ENCODE data around the gene FBXW11.
"Not testable (repeated sequence)": the region's sequence is repeated elsewhere in the genome, so short reads cannot be mapped to it uniquely, and the experiment has no call there.

Gene FBXW11

DNA sequence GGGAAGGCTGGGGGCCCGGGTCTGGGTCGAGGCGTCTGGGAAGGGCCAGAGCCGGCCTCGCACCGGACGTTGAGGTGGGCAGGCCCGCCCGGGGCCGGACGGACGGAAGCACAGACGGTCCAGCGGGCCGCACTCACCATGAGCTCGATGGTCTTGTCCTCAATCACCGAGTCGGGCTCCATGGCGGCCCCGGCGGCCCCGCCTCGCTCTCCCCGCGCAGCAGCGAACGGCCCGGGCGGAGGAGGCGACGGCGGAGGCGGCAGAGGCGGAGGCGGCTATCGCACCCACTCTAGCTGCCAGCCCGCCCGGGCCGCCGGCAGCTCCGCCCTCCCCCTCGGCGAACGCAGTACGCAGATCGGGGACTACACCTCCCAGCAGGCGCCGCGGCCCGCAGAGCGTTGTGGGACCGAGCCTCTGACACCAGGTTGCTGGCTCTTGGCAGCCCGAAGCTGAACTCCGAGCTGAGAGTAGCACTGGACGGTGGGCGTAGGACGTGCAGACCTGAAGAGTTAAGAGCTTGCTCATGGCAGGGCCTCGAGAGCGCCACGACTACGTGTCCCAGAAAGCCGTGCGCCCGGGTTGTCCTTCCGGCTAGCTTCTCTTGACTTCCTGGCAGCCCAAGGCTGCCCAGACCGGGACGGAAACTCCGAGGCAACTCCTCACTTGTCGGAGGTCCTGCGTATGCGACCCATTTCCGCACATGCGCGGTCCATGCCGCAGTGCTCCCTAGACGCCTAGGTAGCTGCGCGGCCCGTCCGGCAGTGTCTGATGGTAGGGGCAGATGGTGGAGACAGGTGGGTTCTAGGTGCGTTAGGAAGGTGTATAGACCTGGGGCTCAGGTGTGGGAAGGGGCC lies at the start of gene FBXW11:
FBXW11 (minus strand) TSS at position 318 of the 854 bp plus-strand sequence; CDS start at position 182, 136 bp downstream.
- peak; percentile 94 to 95 (median 94) for DNase-seq

DNA sequence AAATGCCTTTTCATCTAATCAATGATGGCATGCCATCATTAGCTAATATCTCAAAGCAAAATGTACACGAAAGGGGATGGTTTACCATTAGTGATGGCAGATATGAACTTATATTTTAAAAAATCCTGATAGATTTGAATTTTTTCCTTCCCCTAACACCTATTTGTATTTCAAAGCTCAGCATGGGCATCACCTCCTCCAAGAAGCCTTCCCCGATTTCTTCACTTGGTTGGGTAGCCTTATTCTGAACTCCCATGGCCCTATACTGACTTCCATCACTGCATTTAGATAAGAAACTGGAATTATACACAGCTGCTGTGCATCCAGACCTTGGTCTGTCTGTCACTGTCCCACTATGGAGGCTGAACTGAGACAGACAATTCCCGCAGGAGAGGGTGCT lies 49.6 kb upstream of the FBXW11 start:
- no peak for DNase-seq

DNA sequence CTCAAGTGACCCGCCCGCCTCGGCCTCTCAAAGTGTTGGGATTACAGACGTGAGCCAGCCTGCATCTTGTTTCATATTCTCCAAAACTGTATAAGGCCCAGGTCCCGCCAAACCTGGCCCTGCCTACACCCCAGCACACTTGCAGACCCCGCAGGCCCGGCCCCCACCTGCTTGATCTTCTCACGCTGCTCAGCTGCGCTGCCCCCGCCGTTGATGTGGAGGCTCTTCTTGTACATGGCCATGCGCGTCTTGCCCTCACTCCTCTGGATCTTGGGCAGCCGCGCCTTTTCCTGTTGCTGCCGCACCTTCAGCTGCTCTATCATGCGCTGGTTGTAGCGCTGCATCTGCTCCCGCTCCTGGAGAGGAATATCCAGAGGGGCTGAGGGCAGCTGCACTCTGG lies 49.0 kb upstream of the FBXW11 start:
- no peak for DNase-seq

DNA sequence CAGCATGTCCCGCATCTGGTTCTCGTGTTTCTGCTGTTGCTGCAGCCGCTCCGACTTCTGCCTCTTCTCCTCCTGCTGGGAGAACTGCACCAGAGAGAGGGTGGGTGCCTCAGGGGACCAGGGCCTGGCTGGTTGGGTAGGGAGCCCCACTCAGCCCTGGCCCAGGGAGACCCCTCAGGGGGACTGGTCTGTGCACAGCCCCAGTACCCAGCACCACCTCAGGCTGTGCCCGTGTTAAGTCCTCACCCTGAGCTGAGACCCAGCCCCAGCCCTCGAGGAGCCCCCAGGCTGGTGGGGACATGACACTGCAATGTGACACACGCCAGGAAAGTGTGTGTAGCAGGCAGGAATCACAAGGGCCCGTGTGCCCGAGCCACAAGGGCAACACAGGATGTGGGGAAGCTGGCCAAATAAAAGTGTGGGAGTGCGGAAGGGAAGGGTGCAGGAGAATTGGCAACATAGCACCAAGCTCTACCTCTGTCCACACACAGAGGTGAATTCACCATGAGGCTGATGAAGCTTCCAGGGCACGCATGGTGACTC lies 48.2 kb upstream of the FBXW11 start:
- DNase-seq, result no peak

DNA sequence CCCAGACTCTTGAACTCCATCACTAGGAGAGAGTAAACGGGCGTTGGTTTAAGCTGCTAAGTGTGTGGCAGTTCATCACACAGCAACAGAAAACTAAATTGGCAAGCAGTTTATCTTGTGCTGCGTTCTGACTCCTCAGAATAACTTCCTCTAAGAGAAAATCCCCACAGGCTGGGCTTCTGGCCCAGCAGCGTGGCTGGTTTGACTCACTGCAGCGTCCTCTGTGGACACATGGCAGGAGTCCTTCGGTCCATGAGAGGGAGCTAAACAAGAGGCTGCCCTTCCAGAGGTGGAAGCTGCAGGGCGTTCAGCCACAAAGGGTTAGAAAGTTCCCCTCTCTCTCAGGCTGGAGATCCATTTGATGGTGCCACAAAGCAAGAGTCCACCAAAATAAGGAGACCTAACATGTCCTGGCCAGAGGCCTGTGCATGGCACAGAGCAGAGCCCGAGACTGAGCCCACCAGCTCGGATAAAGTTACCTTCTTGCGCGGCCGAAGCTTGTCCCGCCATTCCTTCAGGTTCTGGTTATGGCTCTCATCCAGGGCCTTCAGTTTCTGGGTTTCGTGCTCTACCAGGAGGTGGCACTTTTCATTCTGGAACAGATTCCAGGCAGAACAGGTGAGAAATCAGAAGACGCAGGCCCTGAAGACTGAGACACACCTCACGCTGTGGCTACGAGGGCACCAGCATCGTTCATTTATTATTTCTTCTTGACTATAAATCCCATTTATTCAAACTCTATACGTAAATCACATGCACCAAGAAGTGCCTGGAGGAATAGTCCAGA lies 46.2 kb upstream of the FBXW11 start:
- DNase-seq, result no peak

DNA sequence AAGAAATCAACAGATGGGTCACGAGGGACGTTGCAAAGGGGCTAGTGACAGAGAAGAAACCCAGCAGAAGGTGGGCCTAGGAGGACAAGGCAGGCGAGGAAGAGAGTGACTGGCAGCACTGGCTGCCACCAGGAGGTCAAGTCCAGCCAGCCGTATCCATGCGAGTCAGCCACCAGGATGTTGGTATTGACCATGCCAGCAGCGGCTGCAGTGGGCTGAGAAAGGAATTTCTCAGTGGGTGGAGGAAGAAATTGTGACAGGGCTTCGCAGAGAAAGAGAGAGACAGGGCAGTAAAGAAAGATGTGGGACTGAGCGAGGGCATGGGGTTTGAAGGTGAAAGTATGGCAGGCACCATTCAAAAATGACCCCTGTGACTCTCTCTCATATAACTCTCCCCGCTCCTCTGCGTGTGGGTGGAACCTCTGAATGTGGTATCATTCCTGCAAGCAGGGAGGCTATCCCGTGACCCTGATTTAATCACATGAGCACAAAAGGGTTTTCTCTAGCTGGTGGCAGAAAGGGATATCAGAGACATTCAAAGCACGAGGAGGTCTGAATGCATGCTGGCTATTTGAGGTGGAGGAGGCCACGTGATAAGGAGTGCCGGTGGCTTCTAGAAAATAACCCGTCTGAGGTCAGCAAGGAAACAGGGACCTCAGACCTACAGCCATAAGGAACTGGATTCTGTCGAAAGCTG lies 45.4 kb upstream of the FBXW11 start:
- DNase-seq, result no peak

DNA sequence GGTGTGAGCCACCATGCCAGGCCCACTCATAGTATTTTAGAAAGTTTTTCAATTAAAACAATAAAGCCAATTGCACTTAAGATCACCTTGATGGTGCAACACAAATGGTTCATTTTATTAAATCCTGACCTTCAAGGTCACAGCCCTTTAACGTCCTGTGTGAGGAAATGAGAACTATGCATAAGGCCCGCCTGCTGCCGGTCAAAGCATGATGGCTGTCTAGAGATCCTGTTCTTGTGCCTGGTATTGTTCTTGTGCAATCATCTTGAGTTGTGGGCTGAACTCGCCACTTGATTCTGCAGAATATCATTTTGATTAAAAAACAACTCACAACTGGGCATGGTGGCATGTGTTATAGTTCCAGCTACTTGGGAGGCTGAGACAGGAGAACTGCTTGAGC lies 43.6 kb upstream of the FBXW11 start:
- DNase-seq, result no peak

DNA sequence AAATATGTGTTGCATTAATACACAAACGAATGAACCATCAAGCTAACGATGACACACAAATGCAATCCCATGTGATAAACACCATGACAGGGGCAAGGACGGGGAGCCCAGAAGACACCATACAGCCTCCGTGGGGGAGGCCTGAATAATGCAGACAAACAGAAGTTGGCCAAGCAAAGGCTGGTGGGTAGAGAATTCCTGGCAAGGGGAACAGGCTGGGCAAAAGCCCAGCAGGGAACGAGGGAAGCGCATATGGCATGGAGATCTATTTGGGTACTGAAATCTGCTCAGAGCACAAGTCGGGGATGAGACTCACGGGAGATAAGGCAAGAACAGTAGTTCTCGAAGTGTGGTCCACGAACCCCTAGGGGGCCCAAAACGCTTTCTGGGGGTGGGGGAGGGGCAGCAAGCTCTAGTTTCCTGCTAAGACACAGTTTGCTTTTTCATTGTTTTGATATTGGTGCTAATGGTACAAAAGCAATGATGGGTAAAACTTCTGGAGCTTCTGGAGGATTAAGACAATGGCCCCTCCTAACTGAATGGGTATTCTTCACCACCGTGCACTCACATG lies 42.9 kb upstream of the FBXW11 start:
- no peak for DNase-seq

DNA sequence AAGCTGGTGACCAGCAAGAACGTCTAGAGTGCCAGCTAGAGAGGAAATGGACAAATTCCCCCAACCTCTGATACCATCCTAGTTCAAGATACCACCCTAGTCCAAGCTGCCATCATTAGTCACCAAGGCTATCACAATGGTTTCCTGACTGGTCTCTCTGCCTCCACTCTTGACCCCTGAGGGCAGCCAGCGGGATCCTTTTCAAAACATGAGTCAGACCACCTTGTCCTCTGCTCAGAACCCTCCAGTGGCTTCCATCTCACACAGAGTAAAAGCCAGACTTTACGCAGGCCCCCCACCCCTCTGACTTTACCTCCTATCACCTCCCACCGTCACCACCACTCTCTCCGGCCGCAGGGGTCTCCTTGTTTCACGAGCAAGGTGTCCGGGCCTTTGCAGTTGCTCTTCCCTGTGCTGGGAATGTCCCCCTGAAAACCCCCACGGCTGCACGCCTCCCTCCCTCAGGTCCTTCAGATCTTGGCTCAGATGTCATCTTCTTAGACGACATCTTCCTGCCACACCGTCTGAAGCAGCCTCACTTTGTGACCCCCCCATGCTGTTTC lies 42.2 kb upstream of the FBXW11 start:
- no peak for DNase-seq

DNA sequence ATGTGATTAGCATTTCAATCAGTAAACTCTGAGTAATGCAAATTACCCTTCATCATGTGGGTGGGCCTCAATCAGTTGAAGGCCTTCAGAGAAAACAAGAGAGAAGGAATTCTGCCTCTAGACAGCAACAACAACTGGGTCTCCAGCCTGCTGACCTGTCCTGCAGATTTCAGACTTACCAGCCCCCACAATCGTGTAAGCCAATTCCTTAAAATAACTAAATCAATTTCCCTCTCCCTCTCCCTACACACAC lies 41.7 kb upstream of the FBXW11 start:
- DNase-seq, result no peak

DNA sequence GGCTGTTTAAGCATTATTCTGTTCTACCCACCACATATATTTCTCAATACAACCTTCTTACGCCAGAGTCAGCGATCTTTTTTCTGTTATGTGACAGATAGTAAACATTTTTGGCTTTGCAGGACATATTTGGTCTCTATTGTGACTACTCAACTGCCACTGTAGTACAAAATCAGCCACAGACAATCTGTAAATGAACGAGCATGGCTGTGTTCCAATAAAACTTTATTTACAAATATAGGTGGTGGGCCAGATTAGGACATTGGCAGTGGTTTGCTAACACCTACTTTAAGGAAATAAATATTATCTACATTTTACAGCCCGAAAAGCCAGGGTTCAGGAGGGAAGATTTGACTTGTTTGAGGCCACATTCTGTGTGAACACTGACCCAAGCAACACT lies 40.2 kb upstream of the FBXW11 start:
- DNase-seq, result no peak

DNA sequence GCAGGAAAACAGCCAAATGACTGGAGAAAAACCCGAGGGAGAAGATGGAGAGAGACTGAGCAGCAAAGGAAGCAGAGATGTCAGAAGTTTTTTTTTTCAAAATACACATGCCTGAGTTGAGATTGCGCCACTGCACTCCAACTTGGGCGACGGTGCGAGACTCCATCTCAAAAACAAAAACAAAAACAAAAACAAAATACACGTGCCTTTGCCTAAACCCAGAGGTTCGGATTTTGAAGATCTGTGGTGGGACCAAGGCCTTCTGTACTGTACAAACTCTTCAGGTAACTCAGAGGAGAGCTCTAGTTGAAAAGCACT lies 38.8 kb upstream of the FBXW11 start:
- no peak for DNase-seq

DNA sequence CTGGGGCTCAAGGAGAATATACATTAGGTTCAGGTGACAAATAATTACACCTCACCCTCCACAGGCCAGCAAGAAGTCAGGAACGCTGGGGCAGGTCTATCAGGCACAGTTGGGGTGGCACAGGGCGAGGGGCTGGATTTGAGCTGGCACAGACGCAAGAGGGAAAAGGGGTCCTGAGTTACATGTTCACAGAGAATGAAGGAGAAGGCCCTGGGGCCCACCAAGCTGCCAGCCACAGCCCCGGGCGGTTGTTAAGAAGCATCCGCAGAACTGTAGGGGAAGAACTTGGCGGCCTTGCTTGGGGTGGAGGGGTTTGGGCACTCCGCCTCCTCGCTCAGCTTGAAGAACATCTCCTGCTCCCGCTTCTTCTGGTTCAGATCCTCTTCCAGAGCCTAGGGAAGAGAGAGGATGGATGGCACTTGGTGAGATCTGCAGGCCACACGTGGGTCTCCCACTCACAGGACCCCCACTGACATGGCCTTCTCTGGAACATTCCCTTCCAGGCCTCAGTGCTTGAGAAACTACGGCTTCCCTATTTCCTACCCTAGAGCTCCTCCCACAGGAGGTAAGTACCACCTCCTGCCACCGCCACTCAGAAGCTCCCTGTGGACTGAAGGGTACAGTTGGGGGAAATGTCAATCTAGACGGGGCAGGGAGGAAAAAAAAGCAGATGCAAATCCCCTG lies 38.3 kb upstream of the FBXW11 start:
- no peak for DNase-seq

DNA sequence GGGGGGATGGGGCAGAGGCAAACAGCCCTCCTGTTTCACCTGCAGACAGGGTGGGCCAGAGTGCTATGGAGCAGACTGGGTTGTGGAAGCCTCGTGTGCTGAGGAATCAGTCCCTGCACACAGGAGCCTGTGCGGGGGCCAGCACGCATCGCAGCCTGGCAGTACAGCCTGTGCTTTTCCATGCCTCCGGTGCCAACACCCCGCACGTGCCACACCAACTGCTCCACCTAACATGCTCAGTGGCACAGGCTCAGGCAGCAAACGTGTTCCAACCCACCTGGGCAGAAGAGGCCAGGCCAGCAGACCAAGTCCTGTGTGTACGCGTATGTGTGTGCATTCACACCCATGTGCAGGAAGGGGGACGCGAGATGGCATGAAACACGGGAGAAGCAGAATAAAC lies 37.4 kb upstream of the FBXW11 start:
- no peak for DNase-seq

DNA sequence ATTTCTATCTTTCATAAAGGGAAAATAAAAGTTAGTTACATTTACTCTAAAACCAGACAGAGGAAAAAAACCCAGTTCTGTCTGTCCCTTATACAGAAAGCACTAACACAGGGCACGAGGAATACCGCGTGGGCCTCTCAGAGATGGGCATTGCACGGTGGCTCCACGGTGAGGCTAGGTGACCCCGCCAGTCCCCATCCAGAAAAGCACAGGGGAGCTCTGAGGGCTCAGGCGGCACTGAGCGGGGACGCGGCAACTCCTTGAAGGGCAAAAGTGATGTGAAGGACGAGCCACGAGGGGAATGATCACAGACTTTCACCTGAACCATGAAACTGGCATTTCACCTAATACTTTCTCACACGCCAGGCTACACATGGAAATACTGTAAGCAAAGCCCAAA lies 35.7 kb upstream of the FBXW11 start:
- DNase-seq, result no peak

DNA sequence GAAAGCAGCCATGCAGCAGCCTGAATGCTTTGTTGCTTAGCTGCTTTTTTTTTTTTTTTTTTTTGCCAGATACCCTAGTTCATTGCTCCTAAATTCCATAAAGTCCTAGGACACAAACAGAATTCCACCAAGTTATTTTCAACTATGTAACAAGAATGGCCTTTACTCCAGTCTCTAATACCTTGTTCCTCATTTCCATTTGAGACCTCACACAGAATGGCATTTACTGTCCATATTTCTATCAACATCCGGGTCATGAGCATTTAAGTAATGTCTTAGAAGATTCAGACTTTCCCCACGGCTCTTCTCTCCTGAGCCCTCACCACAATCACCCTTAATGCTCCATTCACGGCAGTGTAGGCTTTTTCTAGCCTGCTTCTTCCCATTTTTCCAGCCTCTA lies 31.7 kb upstream of the FBXW11 start:
- DNase-seq, result no peak

DNA sequence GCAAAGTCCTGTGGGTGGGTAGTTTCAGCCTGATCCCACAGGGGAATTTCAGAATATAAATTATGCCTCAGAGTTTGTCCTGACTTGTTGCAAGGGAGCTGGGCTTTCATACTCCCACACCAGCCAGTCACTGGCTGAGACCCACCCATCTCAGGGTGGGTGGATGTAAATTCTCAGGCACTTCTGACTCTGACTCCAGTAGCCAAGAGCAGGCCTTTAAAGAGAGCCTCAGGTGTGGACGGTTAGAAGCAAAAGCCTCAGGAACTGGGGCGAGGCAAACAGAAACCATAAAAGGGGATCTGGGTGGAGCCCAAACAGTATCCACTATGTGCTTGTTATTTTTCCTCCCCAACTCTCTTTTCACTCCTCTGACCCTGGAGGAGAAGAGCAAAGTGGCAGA lies 28.6 kb upstream of the FBXW11 start:
- no peak for DNase-seq

DNA sequence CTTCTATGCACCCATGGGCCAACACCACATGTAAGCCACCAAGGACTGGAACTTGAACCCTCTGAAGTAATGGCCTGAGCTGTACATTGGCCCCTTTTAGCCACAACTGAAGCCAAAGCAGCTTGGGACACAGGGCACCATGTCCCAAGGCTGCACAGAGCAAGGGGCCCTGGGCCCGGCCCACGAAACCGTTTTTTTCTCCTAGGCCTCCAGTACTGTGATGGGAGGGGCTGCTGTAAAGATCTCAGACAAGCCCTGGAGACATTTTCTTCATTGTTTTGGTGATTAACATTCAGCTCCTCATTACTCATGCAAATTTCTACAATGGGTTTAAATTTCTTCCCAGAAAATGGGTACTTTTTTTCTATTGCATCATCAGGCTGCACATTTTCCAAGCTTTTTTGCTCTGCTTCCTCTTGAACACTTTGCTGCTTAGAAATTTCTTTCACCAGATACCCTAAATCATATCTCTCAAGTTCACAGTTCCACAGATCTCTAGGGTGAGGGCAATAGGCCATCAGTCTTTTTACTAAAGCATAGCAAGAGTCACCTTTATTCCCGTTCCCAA lies 25.5 kb upstream of the FBXW11 start:
- no peak for DNase-seq

DNA sequence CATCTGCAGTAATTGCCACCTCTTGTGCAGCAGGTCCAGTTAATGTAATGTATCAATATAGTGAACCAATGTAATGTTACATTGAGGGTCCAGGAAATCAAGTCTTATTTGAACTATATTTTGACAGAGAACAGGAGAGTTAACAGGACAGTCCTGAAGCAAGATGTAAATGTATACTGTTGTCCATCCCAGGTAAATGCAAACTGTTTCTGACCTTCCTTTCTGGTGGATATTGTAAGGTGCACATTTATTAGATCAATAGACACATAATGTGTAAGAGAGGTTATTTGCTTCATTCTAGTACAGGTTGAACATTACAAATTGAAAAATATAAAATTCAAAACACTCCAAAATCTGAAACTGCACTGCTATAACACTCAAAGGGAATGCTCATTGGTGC lies 23.4 kb upstream of the FBXW11 start:
- DNase-seq, result no peak

DNA sequence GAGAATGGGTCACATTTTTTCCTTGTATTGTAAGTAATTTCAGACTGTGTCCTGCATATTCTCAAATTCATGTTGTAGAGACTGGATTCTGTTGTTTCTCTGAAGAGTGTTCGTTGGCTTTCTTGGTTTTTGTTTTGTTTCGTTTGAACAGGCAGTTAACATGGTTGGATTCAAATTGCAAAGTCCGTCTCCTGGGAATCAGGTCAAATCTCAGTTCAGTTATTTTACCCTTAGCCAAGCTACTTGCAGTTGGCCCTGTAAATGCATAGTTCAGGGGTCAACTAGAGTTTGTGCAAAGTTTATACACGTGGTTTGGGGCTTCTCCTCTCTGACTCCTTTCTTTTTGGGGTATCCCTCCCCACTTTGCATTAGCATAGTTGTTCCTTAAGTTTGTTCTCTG lies 21.7 kb upstream of the FBXW11 start:
- DNase-seq, result no peak

DNA sequence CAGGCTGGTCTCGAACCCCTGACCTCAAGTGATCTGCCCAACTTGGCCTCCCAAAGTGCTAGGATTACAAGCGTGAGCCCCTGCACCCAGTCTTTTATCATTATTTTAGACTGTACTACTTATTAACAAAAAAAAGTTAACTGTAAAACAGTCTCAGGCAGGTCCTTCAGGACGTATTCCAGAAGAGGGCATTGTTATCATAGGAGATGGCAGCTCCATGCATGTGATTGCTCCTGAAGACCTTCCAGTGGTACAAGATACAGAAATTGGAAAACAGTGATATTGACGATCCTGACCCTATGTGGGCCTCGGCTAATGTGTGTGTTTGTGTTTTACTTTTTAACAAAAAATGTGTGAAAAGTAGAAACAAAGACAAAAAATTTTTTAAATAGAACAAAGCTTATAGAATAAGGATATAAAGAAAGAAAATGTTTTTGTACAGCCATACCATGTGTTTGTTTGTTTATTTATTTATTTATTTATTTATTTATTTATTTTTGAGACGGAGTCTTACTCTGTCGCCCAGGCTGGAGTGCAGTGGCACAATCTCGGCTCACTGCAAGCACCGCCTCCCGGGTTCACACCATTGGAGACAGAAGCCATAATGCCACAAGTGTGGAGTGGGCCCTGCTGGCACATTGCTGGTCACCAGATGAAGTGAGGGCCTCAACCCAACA lies 13.8 kb upstream of the FBXW11 start:
- not testable (repeated sequence) for DNase-seq

DNA sequence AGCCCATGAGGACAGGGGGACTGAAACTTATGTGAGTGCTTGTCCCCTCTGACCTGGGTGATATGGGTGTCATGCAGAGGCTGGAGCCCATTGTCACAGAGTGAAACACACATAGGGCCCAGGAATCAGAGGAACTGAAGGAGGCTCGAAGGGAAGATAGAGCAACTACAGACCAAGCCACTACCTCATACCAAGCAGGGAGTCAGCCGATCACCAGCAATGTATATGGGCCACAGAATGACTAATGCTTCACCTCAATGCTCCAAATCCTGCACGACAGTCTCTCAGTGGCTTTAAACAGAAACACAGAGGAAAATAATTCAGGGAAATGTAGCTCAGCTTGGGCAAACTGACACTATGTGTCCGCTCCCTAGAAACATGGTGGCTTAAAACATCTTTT lies 8.9 kb upstream of the FBXW11 start:
- no peak for DNase-seq

Data from NCI-H1417 (cell line).